GM19351 (cell line): Measurements from ENCODE around the gene DTWD2.
"Not testable (repeated sequence)": the region's sequence is repeated elsewhere in the genome, so short reads cannot be mapped to it uniquely, and the experiment has no call there.

Source experiments
- ATAC-seq: cut with Tn5 transposase; IDR thresholded peaks from one replicate; pipeline ENCODE4 v1.9.1; 2021; ENCODE audit warnings: mild to moderate bottlenecking, moderate library complexity; ENCODE audit not compliant: unreplicated experiment

Gene DTWD2

GRCh38 chr5:118952992-118953651 lies 35.2 kb downstream of the DTWD2 start:
- ATAC-seq, result no peak

- ATAC-seq, result not testable (repeated sequence)
These were observed 36.0 kb downstream of the DTWD2 start for GRCh38 chr5:118952306-118952705.

- ATAC-seq, result not testable (repeated sequence)
These were observed 38.0 kb downstream of the DTWD2 start for GRCh38 chr5:118950354-118950753.

GRCh38 chr5:118946138-118946800 lies 42.1 kb downstream of the DTWD2 start:
- ATAC-seq, result no peak

GRCh38 chr5:118937393-118938061 lies 50.8 kb downstream of the DTWD2 start:
- peak; percentile 78 for ATAC-seq

- ATAC-seq, result no peak
These were observed 54.6 kb downstream of the DTWD2 start for GRCh38 chr5:118933703-118934102.

GRCh38 chr5:118931564-118931963 lies 56.8 kb downstream of the DTWD2 start:
- no peak for ATAC-seq

GRCh38 chr5:118924006-118924389 lies 64.3 kb downstream of the DTWD2 start:
- ATAC-seq, result no peak

- no peak for ATAC-seq
These were observed 64.9 kb downstream of the DTWD2 start for GRCh38 chr5:118923295-118924005.

GRCh38 chr5:118921866-118922265 lies 66.5 kb downstream of the DTWD2 start:
- ATAC-seq, result no peak

GRCh38 chr5:118919016-118919415 lies 69.3 kb downstream of the DTWD2 start:
- no peak for ATAC-seq

- peak; percentile 86 for ATAC-seq
These were observed 70.1 kb downstream of the DTWD2 start for GRCh38 chr5:118918232-118918631.

- ATAC-seq, result not testable (repeated sequence)
These were observed 80.8 kb downstream of the DTWD2 start for GRCh38 chr5:118907536-118907935.

- ATAC-seq, result no peak
These were observed 81.4 kb downstream of the DTWD2 start for GRCh38 chr5:118906947-118907346.

GRCh38 chr5:118905196-118905595 lies 83.2 kb downstream of the DTWD2 start:
- ATAC-seq, result no peak

- ATAC-seq, result no peak
These were observed 85.5 kb downstream of the DTWD2 start for GRCh38 chr5:118902656-118903438.

GRCh38 chr5:118894709-118895108 lies 93.6 kb downstream of the DTWD2 start:
- ATAC-seq, result no peak

GRCh38 chr5:118891252-118891651 lies 97.1 kb downstream of the DTWD2 start:
- ATAC-seq, result peak; percentile 43

GRCh38 chr5:118889165-118889564 lies 99.2 kb downstream of the DTWD2 start:
- ATAC-seq, result no peak

GRCh38 chr5:118888556-118888955 lies 99.8 kb downstream of the DTWD2 start:
- ATAC-seq, result no peak

GRCh38 chr5:118883362-118883761 lies 105.0 kb downstream of the DTWD2 start:
- peak; percentile 69 for ATAC-seq
